NCI-H2196 treated with DMSO at 0.1 percent for 48 hours (cell line): ENCODE data around the gene PCDHGA9.
A peak's percentile ranks its signal among the peaks of the same experiment; 100 is the strongest.
"Not testable (repeated sequence)": the region's sequence is repeated elsewhere in the genome, so short reads cannot be mapped to it uniquely, and the experiment has no call there.

Source experiments
- DNase-seq: peaks from one replicate; lab custom pipeline; 2025; ENCODE audit not compliant: unreplicated experiment; lab: John Stamatoyannopoulos, UW

PCDHGA9 gene

DNA sequence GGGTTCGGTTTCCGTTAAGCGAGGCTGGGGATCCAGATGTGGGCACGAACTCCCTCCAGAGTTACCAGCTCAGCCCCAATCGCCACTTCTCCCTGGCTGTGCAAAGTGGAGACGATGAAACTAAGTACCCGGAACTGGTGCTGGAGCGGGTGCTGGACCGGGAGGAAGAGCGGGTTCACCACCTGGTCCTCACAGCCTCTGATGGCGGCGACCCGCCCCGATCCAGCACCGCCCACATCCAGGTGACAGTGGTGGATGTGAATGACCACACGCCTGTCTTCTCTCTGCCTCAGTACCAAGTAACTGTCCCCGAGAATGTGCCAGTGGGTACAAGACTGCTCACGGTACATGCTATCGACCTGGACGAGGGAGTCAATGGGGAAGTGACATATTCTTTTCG, 19.2 kb upstream of the PCDHGA9 start:
- no peak for DNase-seq

DNA sequence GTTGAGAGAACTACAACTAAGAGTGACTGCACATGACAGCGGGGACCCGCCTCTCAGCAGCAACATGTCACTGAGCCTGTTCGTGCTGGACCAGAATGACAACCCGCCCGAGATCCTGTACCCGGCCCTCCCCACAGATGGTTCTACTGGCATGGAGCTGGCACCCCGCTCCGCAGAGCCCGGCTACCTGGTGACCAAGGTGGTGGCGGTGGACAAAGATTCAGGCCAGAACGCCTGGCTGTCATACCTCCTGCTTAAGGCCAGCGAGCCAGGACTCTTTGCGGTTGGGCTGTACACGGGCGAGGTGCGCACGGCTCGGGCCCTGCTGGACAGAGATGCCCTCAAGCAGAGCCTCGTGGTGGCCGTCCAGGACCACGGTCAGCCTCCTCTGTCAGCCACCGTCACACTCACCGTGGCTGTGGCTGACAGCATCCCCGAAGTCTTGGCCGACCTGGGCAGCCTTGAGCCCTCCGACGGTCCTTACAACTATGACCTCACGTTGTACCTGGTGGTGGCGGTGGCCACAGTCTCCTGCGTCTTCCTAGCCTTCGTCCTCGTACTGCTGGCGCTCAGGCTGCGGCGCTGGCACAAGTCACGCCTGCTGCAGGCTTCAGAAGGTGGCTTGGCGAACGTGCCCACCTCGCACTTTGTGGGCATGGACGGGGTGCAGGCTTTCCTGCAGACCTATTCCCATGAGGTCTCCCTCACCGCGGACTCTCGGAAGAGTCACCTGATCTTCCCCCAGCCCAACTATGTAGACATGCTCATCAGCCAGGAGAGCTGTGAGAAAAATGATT, 17.9 kb upstream of the PCDHGA9 start:
- no peak for DNase-seq

DNA sequence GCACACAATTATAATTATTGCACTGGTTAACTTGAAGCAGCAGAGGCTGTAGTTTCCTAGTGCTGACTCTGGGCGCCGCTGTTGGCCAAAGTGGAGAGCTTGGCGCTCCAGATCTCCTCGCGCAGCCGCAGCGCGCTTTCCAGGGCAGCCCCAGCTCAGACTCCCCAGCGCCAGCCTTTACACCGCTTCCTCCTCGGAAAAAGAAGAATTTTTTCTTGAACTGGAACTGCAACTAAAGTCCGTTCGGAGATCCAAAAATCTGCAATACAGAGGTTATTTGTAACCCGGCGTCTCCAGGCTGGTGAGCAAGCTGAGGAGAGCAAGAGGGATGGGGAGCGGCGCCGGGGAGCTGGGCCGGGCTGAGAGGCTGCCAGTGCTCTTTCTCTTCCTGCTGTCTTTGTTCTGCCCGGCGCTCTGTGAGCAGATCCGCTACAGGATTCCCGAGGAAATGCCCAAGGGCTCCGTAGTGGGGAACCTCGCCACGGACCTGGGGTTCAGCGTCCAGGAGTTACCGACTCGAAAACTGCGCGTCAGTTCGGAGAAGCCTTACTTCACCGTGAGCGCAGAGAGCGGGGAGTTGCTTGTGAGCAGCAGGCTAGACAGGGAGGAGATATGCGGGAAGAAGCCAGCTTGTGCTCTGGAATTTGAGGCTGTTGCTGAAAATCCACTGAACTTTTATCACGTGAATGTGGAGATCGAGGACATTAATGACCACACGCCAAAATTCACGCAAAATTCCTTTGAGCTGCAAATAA, 14.8 kb upstream of the PCDHGA9 start, which contains the start of gene PCDHGB4:
PCDHGB4 (plus strand) TSS at position 142 of the 755 bp plus-strand sequence; CDS start at position 329, 187 bp downstream.
- DNase-seq = not testable (repeated sequence)

DNA sequence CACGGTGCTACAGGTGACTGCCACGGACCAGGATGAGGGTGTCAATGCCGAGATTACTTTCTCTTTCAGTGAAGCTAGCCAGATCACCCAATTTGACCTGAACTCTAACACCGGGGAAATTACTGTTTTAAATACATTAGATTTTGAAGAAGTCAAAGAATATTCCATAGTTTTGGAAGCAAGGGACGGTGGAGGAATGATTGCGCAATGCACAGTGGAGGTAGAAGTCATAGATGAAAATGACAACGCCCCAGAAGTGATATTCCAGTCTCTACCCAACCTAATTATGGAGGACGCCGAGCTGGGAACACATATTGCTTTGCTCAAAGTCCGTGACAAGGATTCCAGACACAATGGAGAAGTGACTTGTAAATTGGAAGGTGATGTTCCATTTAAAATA, 13.9 kb upstream of the PCDHGA9 start:
- no peak for DNase-seq

DNA sequence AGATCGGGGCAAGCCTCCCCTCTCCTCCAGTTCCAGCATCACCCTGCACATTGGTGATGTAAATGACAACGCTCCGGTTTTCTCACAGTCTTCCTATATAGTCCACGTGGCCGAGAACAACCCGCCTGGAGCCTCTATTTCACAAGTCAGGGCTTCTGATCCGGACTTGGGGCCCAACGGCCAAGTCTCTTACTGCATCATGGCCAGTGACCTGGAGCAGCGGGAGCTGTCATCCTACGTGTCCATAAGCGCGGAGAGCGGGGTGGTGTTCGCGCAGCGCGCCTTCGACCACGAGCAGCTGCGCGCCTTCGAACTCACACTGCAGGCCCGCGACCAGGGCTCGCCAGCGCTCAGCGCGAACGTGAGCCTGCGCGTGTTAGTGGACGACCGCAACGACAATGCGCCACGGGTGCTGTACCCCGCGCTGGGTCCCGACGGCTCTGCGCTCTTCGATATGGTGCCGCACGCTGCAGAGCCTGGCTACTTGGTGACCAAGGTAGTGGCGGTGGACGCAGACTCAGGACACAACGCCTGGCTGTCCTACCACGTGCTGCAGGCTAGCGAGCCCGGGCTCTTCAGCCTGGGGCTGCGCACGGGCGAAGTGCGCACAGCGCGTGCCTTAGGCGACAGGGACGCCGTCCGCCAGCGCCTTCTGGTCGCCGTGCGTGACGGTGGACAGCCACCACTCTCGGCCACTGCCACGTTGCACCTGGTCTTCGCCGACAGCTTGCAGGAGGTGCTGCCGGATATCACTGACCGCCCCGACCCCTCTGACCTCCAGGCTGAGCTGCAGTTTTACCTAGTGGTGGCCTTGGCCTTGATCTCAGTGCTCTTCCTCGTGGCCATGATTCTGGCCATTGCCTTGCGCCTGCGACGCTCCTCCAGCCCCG, 13.2 kb upstream of the PCDHGA9 start:
- DNase-seq = no peak

DNA sequence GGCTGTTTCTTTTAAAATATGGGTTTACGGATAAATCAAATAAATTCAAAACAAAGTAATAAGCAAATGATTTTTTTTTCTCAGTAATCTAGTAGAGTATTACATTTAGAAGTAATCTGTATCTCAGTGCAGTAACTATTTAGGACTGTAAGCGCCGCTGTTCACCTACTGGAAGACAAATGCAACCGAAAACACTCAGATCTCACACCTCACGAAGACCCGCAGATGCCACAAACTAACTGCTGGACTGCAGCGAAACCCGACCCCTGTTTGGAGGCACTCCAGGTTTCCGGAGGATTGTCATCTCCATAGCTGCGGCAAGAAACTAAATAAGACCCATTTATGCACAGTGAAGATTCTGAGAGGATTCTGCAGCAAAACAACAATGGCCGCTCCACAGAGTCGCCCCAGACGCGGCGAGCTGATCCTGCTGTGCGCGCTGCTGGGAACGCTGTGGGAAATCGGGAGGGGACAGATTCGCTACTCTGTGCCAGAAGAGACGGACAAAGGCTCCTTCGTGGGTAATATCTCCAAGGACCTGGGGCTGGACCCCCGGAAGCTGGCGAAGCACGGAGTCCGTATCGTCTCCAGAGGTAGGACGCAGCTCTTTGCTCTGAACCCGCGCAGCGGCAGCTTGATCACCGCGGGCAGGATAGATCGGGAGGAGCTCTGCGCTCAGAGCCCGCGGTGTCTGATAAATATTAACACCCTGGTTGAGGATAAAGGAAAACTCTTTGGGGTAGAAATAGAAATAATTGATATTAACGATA, 10.0 kb upstream of the PCDHGA9 start, which contains the start of gene PCDHGA8:
PCDHGA8 (plus strand) TSS at position 205 of the 770 bp plus-strand sequence; CDS start at position 386, 181 bp downstream.
- no peak for DNase-seq

DNA sequence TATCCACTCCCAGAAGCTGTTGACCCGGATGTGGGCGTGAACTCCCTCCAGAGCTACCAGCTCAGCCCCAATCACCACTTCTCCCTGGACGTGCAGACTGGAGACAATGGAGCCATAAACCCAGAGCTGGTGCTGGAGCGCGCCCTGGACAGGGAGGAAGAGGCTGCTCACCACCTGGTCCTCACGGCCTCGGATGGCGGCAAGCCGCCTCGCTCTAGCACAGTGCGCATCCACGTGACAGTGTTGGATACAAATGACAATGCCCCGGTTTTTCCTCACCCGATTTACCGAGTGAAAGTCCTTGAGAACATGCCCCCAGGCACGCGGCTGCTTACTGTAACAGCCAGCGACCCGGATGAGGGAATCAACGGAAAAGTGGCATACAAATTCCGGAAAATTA, 9.3 kb upstream of the PCDHGA9 start:
- no peak for DNase-seq

DNA sequence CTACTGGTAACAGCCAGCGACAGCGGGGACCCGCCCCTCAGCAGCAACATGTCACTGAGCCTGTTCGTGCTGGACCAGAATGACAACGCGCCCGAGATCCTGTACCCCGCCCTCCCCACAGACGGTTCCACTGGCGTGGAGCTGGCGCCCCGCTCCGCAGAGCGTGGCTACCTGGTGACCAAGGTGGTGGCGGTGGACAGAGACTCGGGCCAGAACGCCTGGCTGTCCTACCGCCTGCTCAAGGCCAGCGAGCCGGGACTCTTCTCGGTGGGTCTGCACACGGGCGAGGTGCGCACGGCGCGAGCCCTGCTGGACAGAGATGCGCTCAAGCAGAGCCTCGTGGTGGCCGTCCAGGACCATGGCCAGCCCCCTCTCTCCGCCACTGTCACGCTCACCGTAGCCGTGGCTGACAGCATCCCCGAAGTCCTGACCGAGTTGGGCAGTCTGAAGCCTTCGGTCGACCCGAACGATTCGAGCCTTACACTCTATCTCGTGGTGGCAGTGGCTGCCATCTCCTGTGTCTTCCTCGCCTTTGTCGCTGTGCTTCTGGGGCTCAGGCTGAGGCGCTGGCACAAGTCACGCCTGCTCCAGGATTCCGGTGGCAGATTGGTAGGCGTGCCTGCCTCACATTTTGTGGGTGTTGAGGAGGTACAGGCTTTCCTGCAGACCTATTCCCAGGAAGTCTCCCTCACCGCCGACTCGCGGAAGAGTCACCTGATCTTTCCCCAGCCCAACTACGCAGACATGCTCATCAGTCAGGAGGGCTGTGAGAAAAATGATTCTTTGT, 8.0 kb upstream of the PCDHGA9 start:
- DNase-seq = not testable (repeated sequence)

DNA sequence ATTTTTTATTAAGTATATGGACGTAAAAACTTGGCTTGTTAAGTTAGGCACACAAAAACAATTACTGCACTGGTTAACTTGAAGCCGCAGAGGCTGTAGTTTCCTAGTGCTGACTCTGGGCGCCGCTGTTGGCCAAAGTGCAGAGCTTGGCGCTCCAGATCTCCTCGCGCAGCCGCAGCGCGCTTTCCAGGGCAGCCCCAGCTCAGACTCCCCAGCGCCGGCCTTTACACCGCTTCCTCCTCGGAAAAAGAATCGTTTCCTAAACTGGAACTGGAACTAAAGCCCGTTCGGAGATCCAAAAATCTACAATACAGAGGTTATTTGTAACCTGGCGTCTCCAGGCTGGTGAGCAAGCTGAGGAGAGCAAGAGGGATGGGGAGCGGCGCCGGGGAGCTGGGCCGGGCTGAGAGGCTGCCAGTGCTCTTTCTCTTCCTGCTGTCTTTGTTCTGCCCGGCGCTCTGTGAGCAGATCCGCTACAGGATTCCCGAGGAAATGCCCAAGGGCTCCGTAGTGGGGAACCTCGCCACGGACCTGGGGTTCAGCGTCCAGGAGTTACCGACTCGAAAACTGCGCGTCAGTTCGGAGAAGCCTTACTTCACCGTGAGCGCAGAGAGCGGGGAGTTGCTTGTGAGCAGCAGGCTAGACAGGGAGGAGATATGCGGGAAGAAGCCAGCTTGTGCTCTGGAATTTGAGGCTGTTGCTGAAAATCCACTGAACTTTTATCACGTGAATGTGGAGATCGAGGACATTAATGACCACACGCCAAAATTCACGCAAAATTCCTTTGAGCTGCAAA, 4.6 kb upstream of the PCDHGA9 start, which contains the start of gene PCDHGB5:
PCDHGB5 (plus strand) TSS at position 192 of the 796 bp plus-strand sequence; CDS start at position 373, 181 bp downstream.
- DNase-seq = not testable (repeated sequence)

DNA sequence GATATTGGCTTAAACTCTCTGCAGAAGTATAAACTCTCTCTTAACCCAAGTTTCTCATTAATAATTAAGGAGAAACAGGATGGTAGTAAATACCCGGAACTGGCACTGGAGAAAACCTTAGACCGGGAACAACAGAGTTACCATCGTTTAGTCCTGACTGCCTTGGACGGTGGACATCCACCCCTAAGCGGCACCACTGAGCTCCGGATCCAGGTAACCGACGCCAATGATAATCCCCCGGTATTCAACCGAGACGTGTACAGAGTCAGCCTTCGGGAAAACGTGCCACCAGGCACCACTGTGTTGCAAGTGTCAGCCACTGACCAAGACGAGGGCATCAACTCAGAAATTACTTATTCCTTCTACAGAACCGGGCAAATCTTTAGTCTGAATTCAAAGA, 4.0 kb upstream of the PCDHGA9 start:
- DNase-seq = no peak

DNA sequence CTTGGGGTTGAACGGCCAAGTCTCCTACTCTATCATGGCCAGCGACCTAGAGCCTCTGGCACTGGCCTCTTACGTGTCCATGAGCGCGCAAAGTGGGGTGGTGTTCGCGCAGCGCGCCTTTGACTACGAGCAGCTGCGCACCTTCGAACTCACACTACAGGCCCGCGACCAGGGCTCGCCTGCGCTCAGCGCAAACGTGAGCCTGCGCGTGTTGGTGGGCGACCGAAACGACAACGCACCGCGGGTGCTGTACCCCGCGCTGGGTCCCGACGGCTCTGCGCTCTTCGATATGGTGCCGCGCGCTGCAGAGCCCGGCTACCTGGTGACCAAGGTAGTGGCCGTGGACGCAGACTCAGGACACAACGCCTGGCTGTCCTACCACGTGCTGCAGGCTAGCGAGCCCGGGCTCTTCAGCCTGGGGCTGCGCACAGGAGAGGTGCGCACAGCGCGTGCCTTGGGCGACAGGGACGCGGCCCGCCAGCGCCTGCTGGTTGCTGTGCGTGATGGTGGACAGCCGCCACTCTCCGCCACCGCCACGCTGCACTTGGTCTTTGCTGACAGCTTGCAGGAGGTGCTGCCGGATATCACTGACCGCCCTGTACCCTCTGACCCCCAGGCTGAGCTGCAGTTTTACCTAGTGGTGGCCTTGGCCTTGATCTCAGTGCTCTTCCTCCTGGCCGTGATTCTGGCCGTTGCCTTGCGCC, 2.9 kb upstream of the PCDHGA9 start:
- no peak for DNase-seq

DNA sequence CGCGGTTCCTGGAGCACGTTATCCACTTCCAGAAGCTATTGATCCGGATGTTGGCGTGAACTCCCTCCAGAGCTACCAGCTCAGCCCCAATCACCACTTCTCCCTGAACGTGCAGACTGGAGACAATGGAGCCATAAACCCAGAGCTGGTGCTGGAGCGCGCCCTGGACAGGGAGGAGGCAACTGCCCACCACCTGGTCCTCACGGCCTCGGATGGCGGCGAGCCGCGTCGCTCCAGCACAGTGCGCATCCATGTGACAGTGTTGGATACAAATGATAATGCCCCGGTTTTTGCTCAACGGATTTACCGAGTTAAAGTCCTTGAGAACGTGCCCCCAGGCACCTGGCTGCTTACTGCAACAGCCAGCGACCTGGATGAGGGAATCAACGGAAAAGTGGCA, 809 bp downstream of the PCDHGA9 start:
- DNase-seq = no peak

DNA sequence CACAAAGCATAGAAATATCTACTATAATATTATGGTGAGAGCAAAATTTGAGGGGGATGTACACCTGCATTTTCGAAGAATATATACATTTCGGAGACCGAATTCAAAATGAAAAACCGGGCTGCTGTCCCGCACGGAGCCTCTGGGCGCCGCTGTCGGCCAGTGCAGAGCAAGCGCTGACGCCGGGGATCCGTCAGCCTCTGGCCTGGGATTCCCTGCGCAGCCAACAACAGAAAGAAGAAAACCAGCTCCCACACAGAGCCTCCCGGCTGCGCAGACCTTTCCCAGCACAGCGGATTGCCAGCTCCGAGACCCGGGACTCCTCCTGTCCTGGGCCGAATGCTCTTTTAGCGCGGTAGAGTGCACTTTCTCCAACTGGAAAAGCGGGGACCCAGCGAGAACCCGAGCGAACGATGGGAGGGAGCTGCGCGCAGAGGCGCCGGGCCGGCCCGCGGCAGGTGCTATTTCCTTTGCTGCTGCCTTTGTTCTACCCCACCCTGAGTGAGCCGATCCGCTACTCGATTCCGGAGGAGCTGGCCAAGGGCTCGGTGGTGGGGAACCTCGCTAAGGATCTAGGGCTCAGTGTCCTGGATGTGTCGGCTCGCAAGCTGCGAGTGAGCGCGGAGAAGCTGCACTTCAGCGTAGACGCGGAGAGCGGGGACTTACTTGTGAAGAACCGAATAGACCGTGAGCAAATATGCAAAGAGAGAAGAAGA, 5.4 kb downstream of the PCDHGA9 start, which contains the start of gene PCDHGB6:
PCDHGB6 (plus strand) TSS at position 232 of the 716 bp plus-strand sequence; CDS start at position 414, 182 bp downstream.
- DNase-seq = peak; percentile 70

DNA sequence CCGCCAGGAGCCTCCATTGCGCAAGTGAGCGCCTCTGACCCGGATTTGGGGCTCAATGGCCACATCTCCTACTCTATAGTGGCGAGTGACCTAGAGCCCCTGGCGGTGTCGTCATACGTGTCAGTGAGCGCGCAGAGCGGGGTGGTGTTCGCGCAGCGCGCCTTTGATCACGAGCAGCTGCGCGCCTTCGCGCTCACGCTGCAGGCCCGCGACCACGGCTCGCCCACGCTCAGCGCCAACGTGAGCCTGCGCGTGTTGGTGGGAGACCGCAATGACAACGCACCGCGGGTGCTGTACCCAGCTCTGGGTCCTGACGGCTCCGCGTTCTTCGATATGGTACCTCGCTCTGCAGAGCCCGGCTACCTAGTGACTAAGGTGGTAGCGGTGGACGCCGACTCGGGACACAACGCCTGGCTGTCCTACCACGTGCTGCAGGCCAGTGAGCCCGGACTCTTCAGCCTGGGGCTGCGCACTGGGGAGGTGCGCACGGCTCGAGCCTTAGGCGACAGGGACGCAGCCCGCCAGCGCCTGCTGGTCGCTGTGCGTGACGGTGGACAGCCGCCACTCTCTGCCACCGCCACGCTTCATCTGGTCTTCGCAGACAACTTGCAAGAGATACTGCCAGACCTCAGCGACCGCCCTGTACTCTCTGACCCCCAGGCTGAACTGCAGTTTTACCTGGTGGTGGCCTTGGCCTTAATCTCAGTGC, 7.2 kb downstream of the PCDHGA9 start:
- DNase-seq = no peak

DNA sequence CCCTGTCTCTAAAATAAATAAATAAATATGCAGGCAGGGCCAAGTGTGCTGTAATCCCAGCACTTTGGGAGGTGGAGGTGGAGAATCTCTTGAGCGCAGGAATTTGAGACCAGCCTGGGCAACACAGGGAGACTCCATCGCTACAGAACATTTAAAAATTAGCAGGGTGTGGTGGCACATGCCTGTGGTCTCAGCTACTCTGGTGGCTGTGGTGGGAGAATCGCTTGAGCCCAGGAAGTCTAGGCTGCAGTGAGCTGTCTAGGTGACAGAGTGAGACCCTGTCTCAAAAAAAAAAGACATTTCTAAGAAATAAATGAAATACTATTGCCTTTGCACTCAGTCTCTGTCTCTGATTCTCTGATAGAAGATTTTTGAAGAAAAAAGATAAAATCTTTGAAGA, 9.0 kb downstream of the PCDHGA9 start:
- DNase-seq = no peak

DNA sequence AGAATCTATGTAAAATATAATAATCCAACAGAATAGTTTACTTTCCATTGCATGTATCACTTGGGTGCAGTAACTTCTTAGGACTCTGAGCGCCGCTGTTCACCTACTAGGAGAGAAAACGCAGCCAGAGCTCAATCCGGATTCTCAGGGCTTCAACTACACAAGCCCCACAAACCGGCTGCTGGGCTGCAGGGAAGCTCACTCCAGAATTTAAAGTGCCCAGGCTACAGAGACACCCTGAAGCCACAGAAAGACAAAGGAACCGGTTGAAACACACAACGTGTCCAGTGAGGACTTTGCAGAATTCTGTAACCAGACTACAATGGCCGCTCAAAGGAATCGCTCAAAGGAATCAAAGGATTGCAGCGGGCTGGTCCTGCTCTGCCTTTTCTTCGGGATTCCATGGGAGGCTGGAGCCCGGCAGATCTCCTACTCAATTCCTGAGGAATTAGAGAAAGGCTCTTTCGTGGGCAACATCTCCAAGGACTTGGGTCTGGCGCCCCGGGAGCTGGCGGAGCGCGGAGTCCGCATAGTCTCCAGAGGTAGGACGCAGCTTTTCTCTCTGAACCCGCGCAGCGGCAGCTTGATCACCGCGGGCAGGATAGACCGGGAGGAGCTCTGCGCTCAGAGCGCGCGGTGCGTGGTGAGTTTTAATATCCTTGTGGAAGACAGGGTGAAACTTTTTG, 10.4 kb downstream of the PCDHGA9 start, which contains the start of gene PCDHGA10:
PCDHGA10 (plus strand) TSS at position 134 of the 686 bp plus-strand sequence; CDS start at position 323, 189 bp downstream.
- no peak for DNase-seq
